ENCODE data around the gene GSG1L.
"Not testable (repeated sequence)": the region's sequence is repeated elsewhere in the genome, so short reads cannot be mapped to it uniquely, and the experiment has no call there.

Gene GSG1L

DNA sequence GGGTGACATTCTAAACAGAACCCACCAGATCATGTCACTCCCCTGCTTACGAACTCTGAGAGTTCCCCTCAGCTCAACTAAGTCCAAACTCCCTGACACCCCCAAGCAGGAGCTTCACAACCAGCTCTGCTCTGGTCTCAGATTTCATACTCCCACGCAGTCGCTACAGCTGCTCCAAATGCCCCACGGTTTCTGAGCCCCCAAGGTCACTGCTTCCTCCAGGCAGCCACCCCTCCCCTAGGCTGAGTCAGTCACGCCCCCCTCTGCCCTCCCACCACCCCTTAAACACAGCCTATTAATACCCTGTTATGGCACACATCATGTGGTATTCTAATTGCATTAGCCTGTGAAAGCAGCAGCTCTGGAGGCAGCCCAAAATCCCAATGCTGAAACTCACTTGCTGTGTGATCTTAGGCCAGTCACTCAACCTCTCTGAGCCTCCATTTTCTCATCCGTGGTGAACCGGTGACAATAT is 51.5 kb downstream of the GSG1L start:
- no peak for DNase-seq

DNA sequence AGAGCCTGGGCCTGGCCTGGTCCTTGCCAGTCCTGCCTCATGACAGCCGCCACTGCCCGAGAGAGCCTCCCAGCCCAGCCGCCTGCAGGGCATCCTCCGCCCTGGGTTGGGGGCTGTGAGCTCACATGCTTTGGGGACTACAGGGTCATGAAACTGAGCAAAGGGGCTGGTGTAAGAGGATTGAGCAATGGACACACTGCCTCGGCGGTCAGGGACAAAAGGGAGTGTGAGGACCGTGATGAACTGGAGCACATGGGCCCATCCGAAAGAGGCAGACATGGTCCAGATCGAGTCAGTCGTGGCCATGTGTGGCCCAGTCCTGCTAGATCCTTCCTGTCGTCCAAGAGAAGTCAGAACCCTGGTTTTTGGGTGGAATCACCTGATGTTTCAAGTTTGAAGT is 52.3 kb downstream of the GSG1L start:
- no peak for DNase-seq

DNA sequence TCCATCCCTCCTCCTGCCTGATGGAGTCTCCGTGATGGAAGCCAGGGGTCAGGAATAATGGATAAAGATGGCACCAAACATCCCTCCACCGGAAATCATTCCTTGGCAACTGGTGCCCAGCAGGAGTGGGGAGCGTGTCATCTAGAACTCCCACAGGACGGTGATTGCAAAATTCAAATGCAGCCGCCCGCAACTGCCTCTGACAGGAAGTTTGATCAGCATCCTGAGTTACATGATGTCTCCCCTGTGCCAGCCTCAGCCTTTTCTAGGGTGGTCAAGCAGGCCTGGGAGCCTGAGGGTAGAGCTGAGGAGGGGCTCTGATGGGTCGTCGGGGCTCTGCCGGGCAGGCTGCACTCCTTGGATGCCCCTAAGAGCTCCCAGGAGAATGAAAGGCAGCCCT is 52.8 kb downstream of the GSG1L start:
- no peak for DNase-seq

- no peak for DNase-seq
These were observed 53.7 kb downstream of the GSG1L start for GRCh38 chr16:28009586-28010373.

GRCh38 chr16:28003923-28004322 is 59.6 kb downstream of the GSG1L start:
- no peak for DNase-seq

GRCh38 chr16:28003021-28003865 is 60.3 kb downstream of the GSG1L start:
- DNase-seq, result no peak

DNA sequence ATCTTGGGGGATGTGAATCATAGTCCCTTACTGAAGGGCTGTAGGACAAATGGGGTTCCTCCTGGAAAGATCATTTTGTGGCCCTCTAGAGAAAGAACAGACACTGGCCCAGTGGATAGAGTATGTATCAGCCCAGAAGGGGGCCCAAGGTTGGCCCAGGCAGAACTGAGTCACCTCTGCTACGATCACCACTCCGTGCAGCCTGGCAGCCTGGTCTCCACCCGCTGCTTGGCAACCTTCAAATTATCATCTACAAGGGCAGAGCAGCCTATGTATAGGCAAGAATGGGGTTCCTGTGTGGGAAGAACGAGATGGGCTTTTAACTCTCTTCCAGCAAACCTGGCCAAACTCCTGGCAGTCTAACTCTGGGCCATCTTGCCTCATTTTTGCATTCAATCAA is 61.9 kb downstream of the GSG1L start:
- no peak for DNase-seq

DNA sequence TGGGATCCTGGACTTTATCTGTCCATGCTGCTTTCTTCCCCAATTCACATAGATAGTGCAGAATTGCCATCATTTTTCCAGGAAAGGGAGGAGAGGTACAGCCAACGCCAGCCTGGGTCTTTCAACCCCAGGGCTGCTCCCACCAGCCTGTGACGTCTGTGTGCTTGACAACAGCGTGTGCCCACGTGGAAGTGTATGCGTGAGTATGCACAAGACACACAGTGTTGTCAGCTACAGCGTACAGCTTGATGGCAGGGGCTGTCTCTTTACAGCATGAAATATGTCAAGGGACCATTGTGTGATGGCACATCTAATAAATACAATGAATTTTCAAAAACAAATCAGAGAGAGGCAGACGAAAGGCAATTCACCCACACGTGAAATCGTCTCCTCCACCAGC is 62.3 kb downstream of the GSG1L start:
- DNase-seq, result no peak

- DNase-seq, result no peak
These were observed 63.0 kb downstream of the GSG1L start for GRCh38 chr16:28000314-28001169.

DNA sequence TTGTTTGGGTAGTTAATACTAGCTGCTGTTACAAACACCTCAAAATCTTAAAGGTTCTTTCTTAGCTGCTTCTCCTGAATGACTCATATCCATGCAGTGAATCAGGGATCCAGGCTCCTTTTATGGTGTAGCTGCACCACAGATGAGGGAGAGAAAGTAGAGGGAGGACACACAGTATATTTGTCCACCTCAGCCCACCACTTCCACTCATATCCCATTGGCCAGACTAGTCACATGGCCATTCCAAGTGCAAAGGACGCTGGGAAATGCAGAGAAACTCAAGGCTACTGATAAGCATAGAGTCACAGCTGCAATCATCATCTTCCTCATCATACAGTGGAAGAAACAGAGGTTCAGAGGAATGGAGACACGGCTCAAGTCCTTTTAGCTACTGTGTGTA is 63.8 kb downstream of the GSG1L start:
- no peak for DNase-seq

DNA sequence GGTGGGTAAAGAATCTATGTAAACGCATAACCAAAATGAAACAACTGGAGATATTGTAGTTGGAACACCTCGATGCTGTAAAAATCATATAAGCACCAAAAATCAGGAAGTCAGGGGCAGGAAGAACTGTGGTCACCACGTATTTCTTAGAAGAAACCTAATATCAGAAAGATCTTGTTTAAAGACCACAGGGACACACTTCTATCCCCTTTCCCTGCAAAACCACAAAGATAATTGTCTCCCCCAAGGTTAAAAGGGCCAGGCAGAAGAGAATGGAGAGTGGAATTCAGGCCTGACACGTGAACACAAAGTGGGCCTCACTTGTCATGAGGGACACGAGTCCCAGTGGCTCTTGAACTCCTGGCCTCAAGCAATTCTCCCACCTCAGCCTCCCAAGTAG is 68.1 kb downstream of the GSG1L start:
- no peak for DNase-seq

GRCh38 chr16:27994686-27995085 is 68.8 kb downstream of the GSG1L start:
- DNase-seq, result no peak

DNA sequence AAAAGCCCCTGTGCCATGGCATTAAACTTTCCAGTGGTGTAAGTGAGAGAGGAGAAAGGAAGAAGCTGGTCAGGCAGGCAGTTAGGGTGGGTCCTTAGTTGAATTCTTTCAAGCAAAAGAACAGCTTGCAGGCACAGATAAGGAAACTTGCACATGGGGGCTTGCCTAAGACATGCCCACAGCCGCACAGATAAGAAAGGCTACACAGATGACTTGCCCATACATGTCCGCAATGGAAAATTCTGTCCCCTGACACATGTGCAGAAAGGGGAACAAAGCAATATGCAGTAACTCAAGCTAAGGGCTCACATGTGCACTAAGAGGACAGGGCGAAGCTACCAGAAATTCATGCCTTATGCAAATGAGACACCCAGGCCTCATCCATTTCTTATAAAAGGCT is 69.9 kb downstream of the GSG1L start:
- no peak for DNase-seq

DNA sequence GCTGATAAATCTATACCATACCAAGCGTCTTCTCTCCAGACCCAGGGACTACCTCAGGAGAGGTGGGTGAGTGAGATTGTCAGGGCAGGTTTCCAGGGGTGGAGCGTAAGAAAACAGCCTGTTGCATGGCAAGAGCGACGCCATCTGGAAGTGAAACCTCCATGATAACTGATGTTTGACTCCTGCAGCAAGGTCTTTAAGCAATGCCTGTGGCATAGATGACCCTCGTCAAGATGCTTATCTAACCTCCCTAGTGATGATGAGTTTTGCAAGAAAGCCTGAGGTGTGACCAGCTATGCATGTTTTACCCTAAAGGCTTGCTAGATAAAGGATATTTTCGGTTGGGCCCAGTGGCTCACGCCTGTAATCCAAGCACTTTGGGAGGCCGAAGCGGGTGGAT is 71.6 kb downstream of the GSG1L start:
- no peak for DNase-seq

DNA sequence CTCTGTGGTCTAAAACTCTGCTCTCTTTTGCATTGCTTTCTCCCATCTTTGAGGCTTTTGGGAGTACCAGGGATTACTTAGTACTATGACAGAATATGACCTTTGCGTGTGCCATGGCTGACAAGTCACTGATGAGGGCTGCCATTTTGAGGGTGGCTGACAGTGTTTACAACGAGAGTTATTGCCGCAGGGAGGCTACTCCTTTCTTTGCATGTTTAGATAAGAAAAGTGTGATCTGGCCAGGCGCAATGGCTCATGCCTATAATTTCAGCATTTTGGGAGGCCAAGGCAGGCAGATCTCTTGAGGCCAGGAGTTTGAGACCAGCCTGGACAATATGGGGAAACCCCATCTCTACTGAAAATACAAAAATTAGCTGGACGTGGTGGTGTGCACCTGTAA is 77.5 kb downstream of the GSG1L start:
- no peak for DNase-seq

DNA sequence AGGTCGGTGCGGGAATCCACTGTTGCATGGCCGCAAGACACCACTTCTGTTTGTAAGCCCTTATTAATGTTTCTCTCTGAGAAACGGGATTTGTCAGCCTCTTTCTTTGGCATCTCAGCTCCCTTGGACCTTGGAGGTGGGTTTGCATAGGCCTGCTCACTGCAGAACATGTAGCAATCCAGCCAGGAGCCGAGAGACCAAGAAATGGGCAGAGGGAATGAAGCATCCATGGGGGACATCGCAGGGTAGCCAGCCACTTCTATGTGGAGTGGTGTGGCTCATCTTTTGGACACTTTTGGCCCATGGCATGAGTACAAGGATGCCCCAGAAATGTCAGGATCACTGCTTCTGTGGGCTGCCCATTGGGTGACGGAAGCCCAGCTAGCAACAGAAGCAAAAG is 79.4 kb downstream of the GSG1L start:
- no peak for DNase-seq

DNA sequence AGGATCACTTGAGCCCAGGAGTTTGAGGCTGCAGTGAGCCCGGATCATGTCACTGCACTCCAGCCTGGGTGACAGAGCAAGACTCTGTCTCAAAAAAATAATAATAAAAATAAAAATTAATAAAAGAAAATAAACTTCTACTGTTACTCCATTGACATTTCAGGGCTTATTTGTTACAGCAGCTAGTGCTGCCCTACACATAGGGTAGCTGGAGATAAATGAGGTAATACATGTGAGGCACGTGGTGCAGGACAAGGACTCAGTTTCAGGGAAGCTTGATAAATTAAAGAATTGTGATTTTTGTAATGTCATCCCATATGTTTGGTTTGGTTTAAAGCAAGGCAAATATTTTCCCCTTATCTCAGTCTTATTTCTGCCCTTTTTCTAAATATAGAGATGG is 80.3 kb downstream of the GSG1L start:
- no peak for DNase-seq

- no peak for DNase-seq
These were observed 81.3 kb downstream of the GSG1L start for GRCh38 chr16:27982184-27982583.

GRCh38 chr16:27980919-27981700 is 82.4 kb downstream of the GSG1L start:
- no peak for DNase-seq

- DNase-seq, result no peak
These were observed 83.3 kb downstream of the GSG1L start for GRCh38 chr16:27980076-27980775.

DNA sequence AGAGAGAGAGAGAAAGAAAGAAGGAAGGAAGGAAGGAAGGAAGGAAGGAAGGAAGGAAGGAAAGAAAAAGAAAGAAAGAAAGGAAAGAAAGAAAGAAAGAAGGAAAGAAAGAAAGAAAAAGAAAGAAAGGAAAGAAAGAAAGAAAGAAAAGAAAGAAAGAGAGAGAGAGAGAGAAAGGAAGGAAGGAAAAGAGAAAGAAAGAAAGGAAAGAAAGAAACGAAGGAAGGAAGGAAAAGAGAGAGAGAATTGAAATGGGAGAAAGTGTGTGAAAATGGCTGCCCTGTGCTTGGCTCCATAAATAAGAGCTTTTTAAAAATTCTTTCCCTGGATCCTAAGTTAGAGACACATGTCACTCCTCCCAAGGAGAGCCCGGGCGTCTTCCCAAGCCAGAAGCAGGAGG is 83.8 kb downstream of the GSG1L start:
- DNase-seq, result not testable (repeated sequence)

DNA sequence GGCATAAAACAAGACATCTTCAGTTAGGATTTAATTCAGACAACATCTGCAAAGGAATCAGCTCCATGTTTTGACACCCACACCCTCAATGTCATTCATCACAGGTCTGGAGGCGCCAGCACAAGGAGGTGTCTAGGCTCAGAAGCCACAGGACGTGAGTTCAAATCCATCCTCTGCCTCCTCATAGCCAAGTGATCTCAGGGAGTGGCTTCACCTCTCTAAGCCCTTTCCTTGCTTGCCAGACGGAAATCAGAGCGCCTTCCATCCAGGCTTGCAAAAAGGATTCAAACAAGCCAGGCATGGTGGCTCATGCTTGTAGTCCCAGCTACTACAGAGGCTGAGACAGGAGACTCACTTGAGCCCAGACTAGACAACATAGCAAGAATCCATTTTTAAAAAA is 84.6 kb downstream of the GSG1L start:
- DNase-seq, result no peak
